GM21576 (cell line): Measurements from ENCODE around the gene TPO.
"Not testable (repeated sequence)": the region's sequence is repeated elsewhere in the genome, so short reads cannot be mapped to it uniquely, and the experiment has no call there.

Experiments used
- ATAC-seq: cut with Tn5 transposase; IDR thresholded peaks from one replicate; pipeline ENCODE4 v1.9.1; 2021; ENCODE audit warnings: mild to moderate bottlenecking, moderate library complexity; ENCODE audit not compliant: unreplicated experiment

TPO gene

GRCh38 chr2:1550076-1550475 lies 136.8 kb downstream of the TPO start:
- ATAC-seq = no peak

DNA sequence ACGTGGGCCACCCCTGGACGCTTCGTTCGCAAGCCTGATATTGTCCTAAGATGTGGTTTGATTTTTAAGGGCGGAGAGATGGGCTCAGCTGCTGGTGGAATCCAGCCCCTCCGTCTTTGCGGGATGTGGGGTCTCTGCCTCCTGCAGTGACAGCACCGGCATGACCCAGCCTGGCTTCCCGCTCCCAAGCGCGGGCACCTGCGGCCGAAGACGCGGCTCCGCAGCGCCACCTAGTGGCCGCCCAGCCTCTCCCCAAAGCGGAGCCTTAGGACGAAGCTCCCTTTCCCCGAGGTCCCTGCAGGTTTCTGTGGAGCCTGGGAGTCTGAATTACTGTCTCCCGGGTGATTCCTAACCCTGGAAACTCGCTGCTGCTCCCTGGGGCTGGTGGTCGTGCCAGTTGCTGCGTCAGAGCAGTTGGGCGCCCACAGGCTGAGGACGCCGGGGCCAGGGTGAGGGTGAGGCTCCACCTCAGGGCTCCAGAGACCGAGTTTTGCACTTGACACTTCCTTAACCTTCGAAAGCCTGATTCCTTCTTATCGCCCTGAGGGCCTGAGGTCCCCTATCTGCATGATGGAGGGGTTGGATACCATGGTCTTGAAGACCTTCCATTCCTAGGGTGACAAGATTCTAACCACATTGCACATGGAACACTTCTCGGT lies 137.5 kb downstream of the TPO start:
- peak; percentile 70 for ATAC-seq

DNA sequence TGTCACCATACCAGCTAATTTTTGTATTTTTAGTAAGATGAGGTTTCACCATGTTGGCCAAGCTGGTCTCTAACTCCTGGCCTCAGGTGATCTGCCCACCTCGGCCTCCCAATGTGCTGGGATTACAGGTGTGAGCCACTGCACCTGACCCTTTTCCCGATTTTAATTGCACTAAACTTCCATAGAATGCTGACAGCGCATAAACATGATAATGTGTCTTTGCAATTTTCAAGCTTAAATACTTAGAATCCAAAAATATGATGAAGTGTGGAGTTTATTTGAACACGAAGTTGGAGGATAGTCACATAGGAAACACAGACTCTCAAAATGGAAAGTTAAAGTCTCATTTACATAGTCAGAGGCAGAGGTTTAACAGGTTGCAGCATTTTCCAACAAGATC lies 138.6 kb downstream of the TPO start:
- ATAC-seq = no peak

- ATAC-seq = no peak
Observed at GRCh38 chr2:1552611-1553010, 139.3 kb downstream of the TPO start.

DNA sequence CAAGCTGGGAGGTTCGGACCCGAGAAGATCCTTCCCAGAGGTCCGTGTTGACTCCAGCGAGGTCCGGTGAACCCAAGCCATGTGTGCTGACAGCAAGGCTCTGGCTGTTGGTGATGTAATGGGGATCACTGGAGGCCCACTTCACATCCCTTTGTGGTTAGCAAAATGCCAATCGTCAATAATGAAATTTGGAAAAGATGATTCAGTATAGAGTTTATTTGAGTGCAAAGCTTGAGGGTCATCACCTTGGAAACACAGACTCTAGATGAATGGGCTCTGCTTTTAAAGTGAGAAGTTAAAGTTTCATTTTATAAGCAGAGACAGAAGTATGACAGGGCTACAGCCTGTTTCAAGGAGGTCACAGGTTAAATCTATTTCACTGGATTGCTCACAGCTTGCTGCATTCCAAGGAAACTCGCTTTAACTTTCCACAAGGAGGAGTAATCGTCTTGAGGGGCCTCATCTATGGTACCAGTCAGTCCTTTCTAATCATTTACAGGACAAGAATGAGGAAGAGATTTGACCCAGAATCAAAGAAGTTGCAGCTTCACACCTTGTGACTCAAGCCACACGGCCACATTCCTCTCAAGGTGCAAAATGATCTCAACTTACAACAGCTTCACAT lies 140.5 kb downstream of the TPO start:
- no peak for ATAC-seq

DNA sequence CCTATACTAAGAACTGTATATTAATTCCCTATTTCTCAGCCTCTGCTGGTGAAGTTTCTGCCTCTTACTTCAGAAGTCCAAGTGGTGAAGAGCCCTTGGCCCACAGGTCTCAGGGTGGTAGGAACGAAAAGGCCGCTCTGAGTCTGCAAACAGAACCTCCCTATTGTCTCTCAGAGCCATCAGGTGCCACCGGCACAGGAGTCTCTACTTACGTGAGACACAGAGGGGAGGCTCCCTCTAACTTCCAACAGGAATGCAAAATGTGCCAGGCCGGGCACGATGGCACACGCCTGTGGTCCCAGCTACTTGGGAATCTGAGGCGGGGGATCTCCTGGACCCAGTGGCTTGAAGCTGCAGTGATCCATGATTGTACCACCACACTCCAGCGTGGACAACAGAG lies 143.0 kb downstream of the TPO start:
- no peak for ATAC-seq

DNA sequence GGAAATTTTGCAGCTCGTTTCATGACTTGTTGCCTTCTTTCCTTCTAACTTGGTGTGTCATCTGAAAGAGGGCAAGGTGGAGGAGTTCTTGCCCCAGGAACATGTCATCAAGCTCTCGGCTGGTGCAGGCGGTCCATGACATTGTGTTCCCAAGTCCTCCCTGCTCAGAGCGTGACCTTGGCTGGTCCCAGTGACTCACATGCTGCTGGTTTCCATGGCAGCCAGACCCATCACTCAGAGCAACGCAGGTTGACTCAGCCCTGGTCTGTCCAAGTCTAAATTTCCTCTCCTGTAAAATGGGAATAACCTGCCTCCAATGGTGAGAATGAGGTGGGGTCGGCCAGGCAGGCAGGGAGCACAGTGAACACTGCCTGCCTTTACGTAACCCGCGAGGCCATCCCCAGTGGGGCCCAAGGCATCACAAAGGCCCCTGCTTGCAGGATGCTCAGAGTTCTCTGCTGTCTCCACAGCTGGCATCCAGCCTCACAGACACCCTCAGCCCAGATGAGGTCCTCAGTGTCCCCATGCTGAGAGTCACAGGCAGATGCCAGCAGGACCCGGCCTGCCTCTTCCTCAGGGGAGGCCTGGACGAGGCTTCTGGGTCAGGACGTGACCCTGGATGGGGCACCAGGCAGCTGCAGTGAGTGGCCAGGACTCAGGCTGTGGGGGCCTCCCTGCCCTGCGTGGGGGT lies 143.7 kb downstream of the TPO start:
- no peak for ATAC-seq

DNA sequence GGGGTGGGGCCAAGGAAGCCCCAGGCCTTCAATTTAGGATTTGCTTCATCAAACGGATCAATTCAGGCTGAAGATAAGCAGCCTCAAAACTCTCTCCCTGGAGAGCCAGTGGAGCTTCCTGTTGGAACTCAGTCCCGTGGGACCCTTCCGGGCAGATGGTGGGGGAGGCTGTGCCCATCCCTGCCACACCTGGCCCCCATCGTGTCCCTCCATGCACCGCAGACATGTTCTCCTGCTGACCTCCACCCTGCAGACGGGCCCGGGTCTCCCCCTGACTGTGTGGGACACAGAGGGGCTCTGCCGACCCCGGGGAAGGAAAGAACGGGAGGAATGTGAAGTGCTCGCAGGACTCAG lies 144.2 kb downstream of the TPO start:
- ATAC-seq = no peak

- no peak for ATAC-seq
Observed at GRCh38 chr2:1559589-1560175, 146.4 kb downstream of the TPO start.

- no peak for ATAC-seq
Observed at GRCh38 chr2:1561259-1561658, 148.0 kb downstream of the TPO start.

- ATAC-seq = no peak
Observed at GRCh38 chr2:1561811-1562421, 148.7 kb downstream of the TPO start.

- no peak for ATAC-seq
Observed at GRCh38 chr2:1563084-1563857, 150.0 kb downstream of the TPO start.

DNA sequence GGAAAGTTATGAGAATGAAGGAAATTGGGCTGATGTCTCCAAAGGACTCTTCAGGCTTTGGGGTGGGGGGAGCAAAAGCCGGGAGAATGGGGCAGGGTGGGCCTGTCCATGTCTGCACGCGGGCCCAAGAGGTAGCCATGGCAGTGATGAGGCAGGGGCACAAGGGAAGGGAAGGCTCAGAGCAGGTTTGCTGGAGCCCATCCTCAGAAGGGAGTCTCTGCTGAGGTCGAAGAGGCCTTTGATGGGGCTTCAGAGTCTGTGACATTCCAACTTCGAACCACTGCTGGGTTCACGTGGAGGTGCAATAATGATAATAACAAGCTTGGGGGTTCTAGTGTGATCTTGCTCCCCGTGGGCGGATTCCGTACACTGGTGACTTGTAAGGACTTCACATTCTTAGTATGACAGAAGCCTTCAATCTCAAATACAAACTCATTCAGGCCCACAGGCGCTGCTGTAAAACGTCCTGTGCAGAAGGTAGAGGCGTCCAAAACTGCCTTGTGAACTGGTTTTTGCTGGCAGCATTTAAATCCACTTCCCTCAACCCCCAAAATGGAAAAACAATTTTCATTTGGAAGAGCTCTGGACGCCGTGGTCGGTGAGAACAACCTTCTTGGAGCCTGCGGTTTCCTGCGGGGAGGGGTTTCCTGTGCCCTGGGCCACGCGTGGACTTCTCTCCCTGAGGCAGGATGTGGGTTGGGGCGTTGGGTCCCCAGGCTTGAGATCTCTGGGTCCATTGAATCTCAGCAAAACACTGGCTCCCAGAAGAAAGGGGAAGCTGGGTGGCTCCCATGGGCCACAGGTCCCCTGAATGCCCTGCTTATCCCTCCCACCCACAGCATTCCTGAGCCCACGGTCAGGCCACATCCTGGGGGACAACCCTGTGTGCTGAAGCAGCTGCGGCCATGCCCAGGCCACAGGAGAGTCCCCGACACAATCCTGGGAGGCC lies 151.0 kb downstream of the TPO start:
- ATAC-seq = no peak

- no peak for ATAC-seq
Observed at GRCh38 chr2:1567556-1568344, 154.5 kb downstream of the TPO start.

DNA sequence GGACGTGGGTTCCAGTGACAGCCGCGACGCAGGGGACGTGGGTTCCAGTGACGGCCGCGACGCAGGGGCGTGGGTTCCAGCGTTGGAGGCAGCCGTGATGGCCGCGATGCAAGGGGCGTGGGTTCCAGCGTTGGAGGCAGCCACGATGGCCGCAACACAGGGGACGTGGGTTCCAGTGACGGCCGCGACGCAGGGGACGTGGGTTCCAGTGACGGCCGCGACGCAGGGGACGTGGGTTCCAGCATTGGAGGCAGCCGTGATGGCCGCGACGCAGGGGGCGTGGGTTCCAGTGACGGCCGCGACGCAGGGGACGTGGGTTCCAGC lies 155.0 kb downstream of the TPO start:
- not testable (repeated sequence) for ATAC-seq

GRCh38 chr2:1569879-1570450 lies 156.7 kb downstream of the TPO start:
- no peak for ATAC-seq

DNA sequence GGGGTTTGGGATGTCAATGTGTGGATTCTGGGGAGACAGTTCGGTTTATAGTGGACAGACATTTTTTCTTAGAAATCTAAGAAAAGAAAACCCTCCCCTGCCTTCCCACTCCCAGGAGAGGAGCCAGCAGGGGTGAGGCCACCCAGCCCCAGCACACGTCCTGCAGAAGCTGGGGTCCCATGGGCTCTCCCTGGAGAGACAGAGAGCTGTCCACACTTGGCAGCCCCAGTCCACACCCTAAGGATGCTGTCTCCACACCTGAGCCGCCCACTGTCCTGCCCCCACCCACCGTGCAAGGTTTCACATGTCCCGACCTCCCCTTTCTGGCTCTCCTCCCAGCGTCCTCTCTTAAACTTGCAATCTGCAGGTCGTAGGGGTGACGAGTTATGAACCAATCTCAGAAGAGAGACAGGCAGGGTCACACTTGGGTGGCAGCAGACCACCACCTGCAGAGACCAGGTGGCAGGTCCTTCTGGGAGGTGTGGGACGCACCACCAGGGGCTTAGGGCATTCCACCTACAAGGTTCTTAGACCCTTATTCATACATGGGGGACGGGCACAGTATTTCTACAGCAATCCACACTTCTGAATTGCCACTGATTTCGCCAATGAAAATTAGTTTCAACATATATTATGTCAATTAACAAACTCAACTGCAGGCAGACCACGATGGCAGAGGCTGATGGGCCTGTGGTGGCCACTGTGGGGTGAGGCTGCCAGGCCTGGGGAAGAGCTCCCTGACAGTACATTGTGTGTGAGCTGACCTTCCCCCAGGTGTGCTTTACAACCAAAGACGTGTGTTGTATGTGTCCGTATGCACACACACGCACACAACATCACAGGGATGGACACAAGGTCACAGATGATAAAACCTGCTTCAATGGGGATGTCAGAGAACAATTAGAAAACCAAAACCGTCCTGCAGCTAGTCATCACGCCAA lies 158.5 kb downstream of the TPO start:
- no peak for ATAC-seq

DNA sequence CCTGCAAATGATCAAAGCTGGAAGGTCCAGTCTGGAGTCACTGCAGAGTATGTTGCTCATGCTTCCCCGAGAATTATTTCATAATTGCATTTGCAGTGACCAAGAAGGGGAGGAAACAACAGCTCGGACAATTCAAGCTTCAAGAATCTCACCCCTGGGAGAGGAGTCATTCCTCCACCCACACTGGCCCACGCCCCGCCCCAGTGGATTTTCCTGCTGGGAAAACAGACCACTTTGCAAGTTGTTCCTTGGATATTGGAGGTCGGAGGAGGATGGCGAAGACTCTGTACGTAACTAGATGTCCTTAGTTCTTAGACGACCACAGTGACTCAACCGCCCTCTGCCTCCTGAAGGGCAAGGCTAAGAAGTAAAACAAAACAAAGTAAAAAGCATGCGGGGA lies 159.4 kb downstream of the TPO start:
- ATAC-seq = no peak
